Measurements from ENCODE around the gene SOHLH1.

Gene SOHLH1

DNA sequence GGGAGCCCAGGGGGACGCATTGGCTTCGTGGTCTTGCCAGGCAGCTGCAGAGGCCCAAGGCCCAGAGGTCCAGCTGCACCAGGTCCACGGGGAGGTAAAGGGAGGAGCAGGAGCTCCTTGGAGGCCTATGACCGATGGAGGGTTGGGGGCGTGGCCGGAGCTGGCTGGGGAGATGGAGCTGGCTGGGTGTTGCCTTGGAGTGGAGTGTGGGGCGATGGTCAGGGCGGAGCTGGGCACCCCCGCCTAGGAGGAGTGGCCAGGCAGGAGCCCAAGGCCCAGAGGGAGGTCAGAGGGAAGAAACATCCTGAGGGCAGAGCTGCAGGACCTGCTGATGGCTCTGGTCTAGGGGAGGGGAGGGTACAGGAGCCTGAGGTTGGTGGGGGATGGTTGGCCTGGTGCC is 47.3 kb upstream of the SOHLH1 start:
- H3K27me3 ChIP-seq (ENCODE audit: insufficient read depth, low read length, poor library complexity): no peaks in the 10 kb centered on the region
- DNase-seq: no peak
- TF ChIP-seq EZH2 (IDR thresholded peaks at IDR 0.05; ENCODE audit: borderline replicate concordance, low read depth, low read length, severe bottlenecking): no peak
- TF ChIP-seq, protein P1, sequence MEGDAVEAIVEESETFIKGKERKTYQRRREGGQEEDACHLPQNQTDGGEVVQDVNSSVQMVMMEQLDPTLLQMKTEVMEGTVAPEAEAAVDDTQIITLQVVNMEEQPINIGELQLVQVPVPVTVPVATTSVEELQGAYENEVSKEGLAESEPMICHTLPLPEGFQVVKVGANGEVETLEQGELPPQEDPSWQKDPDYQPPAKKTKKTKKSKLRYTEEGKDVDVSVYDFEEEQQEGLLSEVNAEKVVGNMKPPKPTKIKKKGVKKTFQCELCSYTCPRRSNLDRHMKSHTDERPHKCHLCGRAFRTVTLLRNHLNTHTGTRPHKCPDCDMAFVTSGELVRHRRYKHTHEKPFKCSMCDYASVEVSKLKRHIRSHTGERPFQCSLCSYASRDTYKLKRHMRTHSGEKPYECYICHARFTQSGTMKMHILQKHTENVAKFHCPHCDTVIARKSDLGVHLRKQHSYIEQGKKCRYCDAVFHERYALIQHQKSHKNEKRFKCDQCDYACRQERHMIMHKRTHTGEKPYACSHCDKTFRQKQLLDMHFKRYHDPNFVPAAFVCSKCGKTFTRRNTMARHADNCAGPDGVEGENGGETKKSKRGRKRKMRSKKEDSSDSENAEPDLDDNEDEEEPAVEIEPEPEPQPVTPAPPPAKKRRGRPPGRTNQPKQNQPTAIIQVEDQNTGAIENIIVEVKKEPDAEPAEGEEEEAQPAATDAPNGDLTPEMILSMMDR (IDR thresholded peaks at IDR 0.05; ENCODE audit: borderline replicate concordance, extremely low read depth, low read length, poor library complexity, severe bottlenecking): no peak

DNA sequence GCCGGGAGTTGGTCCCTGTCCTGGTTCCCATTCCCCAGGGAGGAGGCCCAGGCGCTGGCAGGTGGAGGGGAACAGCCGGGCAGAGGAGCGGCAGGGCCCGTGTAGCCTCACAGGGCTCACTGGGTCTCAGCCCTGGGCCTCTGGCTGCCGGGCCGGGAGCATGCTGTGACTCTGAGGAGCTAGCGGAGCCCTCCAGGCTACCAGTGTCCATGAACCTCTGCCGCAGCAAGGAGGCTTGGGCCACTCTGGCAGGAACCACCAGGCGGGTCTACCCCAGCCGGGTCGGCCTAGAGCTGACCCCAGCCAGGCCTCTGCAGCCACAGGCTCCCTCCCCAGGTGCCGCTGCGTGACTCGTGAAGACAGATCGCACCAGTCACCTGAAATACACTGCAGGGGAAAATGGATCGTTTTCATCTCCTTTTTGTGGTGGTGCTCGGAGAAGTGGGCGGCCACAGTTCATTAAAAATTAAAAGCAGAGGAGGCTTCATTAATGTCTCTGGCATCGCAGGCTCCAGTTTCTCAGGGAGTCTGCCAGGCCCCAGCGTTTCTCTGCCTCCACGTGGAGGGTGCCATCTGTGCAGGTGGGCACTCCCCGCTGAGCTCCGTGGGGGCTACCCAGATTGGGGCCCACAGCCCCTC is 46.5 kb upstream of the SOHLH1 start:
- Histone ChIP-seq H3K27me3 (ENCODE audit: insufficient read depth, low read length, poor library complexity) (no peaks in the 10 kb centered on the region), H3K27ac (ENCODE audit: low read length) (no peak overlapping the region), H3K4me2 (ENCODE audit: insufficient read depth, low read length) (no peak overlapping the region), H3K79me2 (ENCODE audit: insufficient read depth, low read length) (no peaks in the 10 kb centered on the region), H3K4me1 (ENCODE audit: insufficient read depth, low read length) (no peaks in the 10 kb centered on the region), H3K9me3 (ENCODE audit: insufficient read depth, low read length, severe bottlenecking) (no peaks in the 10 kb centered on the region), H3K9ac (ENCODE audit: low read depth, low read length) (no peak overlapping the region), H3K36me3 (ENCODE audit: insufficient read depth, low read length) (no peaks in the 10 kb centered on the region), H3K4me3 (ENCODE audit: low read depth in 1 of 2, low read length in 2 of 2) (no peak overlapping the region), H4K20me1 (ENCODE audit: insufficient read depth, low read length) (no peaks in the 10 kb centered on the region), H2AFZ (ENCODE audit: low read depth, low read length) (no peak overlapping the region)
- no peak for TF ChIP-seq EZH2 (IDR thresholded peaks at IDR 0.05; ENCODE audit: borderline replicate concordance, low read depth, low read length, severe bottlenecking)
- TF ChIP-seq, protein P1 (IDR thresholded peaks at IDR 0.05; ENCODE audit: borderline replicate concordance, extremely low read depth, low read length, poor library complexity, severe bottlenecking): no peak
- ATAC-seq (ENCODE audit: insufficient read depth, low read depth): no peak
- DNase-seq: no peak

More for the DNA sequence above, 47.3 kb upstream of the SOHLH1 start:
- Histone ChIP-seq H3K27ac (ENCODE audit: low read length) (no peak overlapping the region), H3K36me3 (ENCODE audit: insufficient read depth, low read length) (no peaks in the 10 kb centered on the region), H3K9me3 (ENCODE audit: insufficient read depth, low read length, severe bottlenecking) (no peaks in the 10 kb centered on the region), H2AFZ (ENCODE audit: low read depth, low read length) (no peak overlapping the region), H3K4me1 (ENCODE audit: insufficient read depth, low read length) (no peaks in the 10 kb centered on the region), H3K4me2 (ENCODE audit: insufficient read depth, low read length) (no peak overlapping the region), H4K20me1 (ENCODE audit: insufficient read depth, low read length) (no peaks in the 10 kb centered on the region), H3K79me2 (ENCODE audit: insufficient read depth, low read length) (no peaks in the 10 kb centered on the region), H3K4me3 (ENCODE audit: low read depth in 1 of 2, low read length in 2 of 2) (no peak overlapping the region), H3K9ac (ENCODE audit: low read depth, low read length) (no peak overlapping the region)
- no peak for ATAC-seq (ENCODE audit: insufficient read depth, low read depth)

DNA sequence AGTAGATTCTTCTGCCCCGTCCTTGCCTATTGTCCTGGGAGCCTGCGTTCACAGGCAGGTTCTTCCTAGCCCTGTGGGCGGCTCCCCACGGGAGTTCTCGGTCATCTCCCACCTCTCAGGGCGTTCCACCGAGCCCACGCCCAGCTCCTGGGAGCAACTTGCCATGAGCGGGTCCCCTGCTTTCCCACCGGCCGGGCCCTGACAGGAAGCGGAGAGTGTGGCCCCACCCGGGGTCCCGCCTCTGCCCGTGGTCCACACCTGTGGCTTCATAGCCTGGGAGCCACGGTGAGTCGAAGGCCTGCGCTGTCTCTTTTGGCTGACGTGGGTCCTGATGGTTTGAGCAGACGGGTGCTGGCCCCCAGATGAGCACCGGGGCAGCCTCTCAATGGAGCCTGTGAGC is 45.9 kb upstream of the SOHLH1 start:
- DNase-seq (no peak), ATAC-seq (ENCODE audit: insufficient read depth, low read depth) (no peak)
- no peaks in the 10 kb centered on the region for H3K4me1 ChIP-seq (ENCODE audit: insufficient read depth, low read length)
- no peaks in the 10 kb centered on the region for H3K27me3 ChIP-seq (ENCODE audit: insufficient read depth, low read length, poor library complexity)
- H3K79me2 ChIP-seq (ENCODE audit: insufficient read depth, low read length): no peaks in the 10 kb centered on the region
- no peak overlapping the region for H2AFZ ChIP-seq (ENCODE audit: low read depth, low read length)
- H3K4me3 ChIP-seq (ENCODE audit: low read depth in 1 of 2, low read length in 2 of 2): no peak overlapping the region
- H3K9ac ChIP-seq (ENCODE audit: low read depth, low read length): no peak overlapping the region
- no peaks in the 10 kb centered on the region for H3K9me3 ChIP-seq (ENCODE audit: insufficient read depth, low read length, severe bottlenecking)
- no peaks in the 10 kb centered on the region for H3K36me3 ChIP-seq (ENCODE audit: insufficient read depth, low read length)
- no peak for TF ChIP-seq EZH2 (IDR thresholded peaks at IDR 0.05; ENCODE audit: borderline replicate concordance, low read depth, low read length, severe bottlenecking)
- TF ChIP-seq, protein P1 (IDR thresholded peaks at IDR 0.05; ENCODE audit: borderline replicate concordance, extremely low read depth, low read length, poor library complexity, severe bottlenecking): no peak
- no peak overlapping the region for H3K27ac ChIP-seq (ENCODE audit: low read length)
- H4K20me1 ChIP-seq (ENCODE audit: insufficient read depth, low read length): no peaks in the 10 kb centered on the region
- no peak overlapping the region for H3K4me2 ChIP-seq (ENCODE audit: insufficient read depth, low read length)

Data from DND-41 (cell line).